ENCODE data around the gene PNKP.

PNKP gene

GRCh38 chr19:49874503-49875157 is 7.3 kb upstream of the PNKP start:
- H3K9me2 ChIP-seq (replicated peaks; ENCODE audit: control insufficient read depth, low read length) = no peaks in the 10 kb centered on the region
- H3K27ac ChIP-seq (ENCODE audit: low read depth, low read length) = no peak overlapping the region
- peaks cover 33% of the 10 kb centered on the region for H3K79me2 ChIP-seq (ENCODE audit: control insufficient read depth, low read length)
- H3K4me1 ChIP-seq (ENCODE audit: control insufficient read depth, low read length) = peaks cover 33% of the 10 kb centered on the region
- H4K20me1 ChIP-seq (ENCODE audit: control insufficient read depth, insufficient read depth, low read depth, low read length) = no peaks in the 10 kb centered on the region
- no peak overlapping the region for H3K4me3 ChIP-seq (ENCODE audit: low read length)
- H3K4me2 ChIP-seq (ENCODE audit: low read length) = peak overlapping the region; percentile 96; the same call in 1 of the 2 replicates
- TF ChIP-seq CTCF (IDR thresholded peaks at IDR 0.05; ENCODE audit: low read depth, low read length, poor library complexity, severe bottlenecking) (no peak), EZH2phosphoT487 (IDR thresholded peaks at IDR 0.05; ENCODE audit: borderline replicate concordance, low read length) (no peak)
- H3F3A ChIP-seq (ENCODE audit: control insufficient read depth, insufficient read depth) = no peaks in the 10 kb centered on the region
- no peaks in the 10 kb centered on the region for H3K9me3 ChIP-seq (ENCODE audit: control insufficient read depth, insufficient read depth, low read length)
- H3K36me3 ChIP-seq (ENCODE audit: control insufficient read depth, low read length) = peaks cover 10% of the 10 kb centered on the region
- H3K27me3 ChIP-seq (ENCODE audit: control insufficient read depth, low read length) = no peaks in the 10 kb centered on the region

GRCh38 chr19:49873834-49874233 is 6.5 kb upstream of the PNKP start:
- no peaks in the 10 kb centered on the region for H3K9me2 ChIP-seq (replicated peaks; ENCODE audit: control insufficient read depth, low read length)
- H3K27ac ChIP-seq (ENCODE audit: low read depth, low read length) = no peak overlapping the region
- H3F3A ChIP-seq (ENCODE audit: control insufficient read depth, insufficient read depth) = 0 out of 2 replicates have a peak, but pooled peaks cover under 1% of the 10 kb centered on the region
- H3K4me1 ChIP-seq (ENCODE audit: control insufficient read depth, low read length) = peaks cover 32% of the 10 kb centered on the region
- H4K20me1 ChIP-seq (ENCODE audit: control insufficient read depth, insufficient read depth, low read depth, low read length) = no peaks in the 10 kb centered on the region
- H3K9me3 ChIP-seq (ENCODE audit: control insufficient read depth, insufficient read depth, low read length) = no peaks in the 10 kb centered on the region
- no peak overlapping the region for H3K4me2 ChIP-seq (ENCODE audit: low read length)
- no peaks in the 10 kb centered on the region for H3K27me3 ChIP-seq (ENCODE audit: control insufficient read depth, low read length)
- H3K36me3 ChIP-seq (ENCODE audit: control insufficient read depth, low read length) = peaks cover 10% of the 10 kb centered on the region
- TF ChIP-seq CTCF (IDR thresholded peaks at IDR 0.05; ENCODE audit: low read depth, low read length, poor library complexity, severe bottlenecking) = no peak
- TF ChIP-seq EZH2phosphoT487 (IDR thresholded peaks at IDR 0.05; ENCODE audit: borderline replicate concordance, low read length) = no peak
- no peak overlapping the region for H3K4me3 ChIP-seq (ENCODE audit: low read length)
- H3K79me2 ChIP-seq (ENCODE audit: control insufficient read depth, low read length) = peaks cover 33% of the 10 kb centered on the region

DNA sequence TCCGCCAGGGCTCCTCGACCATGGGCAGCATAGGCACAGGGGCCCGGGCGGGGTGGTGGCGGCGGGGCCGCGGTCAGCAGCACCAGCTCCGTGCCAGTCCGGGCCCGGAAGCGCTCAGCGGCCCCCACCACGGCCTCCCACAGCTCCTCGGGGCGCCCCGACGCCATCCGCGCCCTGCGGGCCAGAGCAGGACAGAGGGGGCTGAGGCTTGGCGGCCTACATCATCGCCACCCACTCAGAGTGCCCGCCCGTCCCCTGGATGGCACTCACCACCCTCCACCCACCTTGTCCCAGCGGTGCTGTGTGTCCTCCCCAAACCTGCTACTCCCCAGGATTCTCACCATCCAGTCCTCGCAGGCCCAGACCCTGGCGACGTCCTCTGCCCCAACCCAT is 5.7 kb upstream of the PNKP start:
- Histone ChIP-seq H4K20me1 (ENCODE audit: control insufficient read depth, insufficient read depth, low read depth, low read length) (no peaks in the 10 kb centered on the region), H3K4me1 (ENCODE audit: control insufficient read depth, low read length) (peaks cover 32% of the 10 kb centered on the region), H3K36me3 (ENCODE audit: control insufficient read depth, low read length) (peaks cover 10% of the 10 kb centered on the region), H3K9me2 (replicated peaks; ENCODE audit: control insufficient read depth, low read length) (no peaks in the 10 kb centered on the region), H3F3A (ENCODE audit: control insufficient read depth, insufficient read depth) (peaks cover 7% of the 10 kb centered on the region), H3K27ac (ENCODE audit: low read depth, low read length) (no peak overlapping the region), H3K79me2 (ENCODE audit: control insufficient read depth, low read length) (peaks cover 30% of the 10 kb centered on the region), H3K4me3 (ENCODE audit: low read length) (no peak overlapping the region), H3K9me3 (ENCODE audit: control insufficient read depth, insufficient read depth, low read length) (no peaks in the 10 kb centered on the region), H3K27me3 (ENCODE audit: control insufficient read depth, low read length) (no peaks in the 10 kb centered on the region), H3K4me2 (ENCODE audit: low read length) (no peak overlapping the region)
- TF ChIP-seq CTCF (IDR thresholded peaks at IDR 0.05; ENCODE audit: low read depth, low read length, poor library complexity, severe bottlenecking) (no peak), EZH2phosphoT487 (IDR thresholded peaks at IDR 0.05; ENCODE audit: borderline replicate concordance, low read length) (no peak)
